Measurements from ENCODE around the gene GJB5.

DNA sequence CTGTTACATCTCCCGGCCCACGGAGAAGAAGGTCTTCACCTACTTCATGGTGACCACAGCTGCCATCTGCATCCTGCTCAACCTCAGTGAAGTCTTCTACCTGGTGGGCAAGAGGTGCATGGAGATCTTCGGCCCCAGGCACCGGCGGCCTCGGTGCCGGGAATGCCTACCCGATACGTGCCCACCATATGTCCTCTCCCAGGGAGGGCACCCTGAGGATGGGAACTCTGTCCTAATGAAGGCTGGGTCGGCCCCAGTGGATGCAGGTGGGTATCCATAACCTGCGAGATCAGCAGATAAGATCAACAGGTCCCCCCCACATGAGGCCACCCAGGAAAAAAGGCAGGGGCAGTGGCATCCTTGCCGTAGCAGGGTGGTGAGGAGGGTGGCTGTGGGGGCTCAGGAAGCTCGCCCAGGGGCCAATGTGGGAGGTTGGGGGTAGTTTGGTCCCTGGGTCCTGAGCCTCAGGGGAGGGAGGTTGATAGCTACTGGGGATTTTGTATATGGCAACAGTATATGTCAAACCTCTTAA is 7.0 kb downstream of the GJB5 start:
- TF ChIP-seq POLR2A (IDR thresholded peaks at IDR 0.05; ENCODE audit: low read length) (no peak), GATA1 (IDR thresholded peaks at IDR 0.05; ENCODE audit: low read depth, low read length) (no peak)

All from erythroblast (primary cell).